Measurements from ENCODE around the gene OOSP4A. TPM values are rescaled to one million over a fixed set of nuclear protein-coding genes. Genes with fewer than 3 reads are reported as not detected.

OOSP4A gene
- total and polyA plus RNA-seq, 2 of the 4 experiments (the other 2 are of a cell fraction) = not detected

DNA sequence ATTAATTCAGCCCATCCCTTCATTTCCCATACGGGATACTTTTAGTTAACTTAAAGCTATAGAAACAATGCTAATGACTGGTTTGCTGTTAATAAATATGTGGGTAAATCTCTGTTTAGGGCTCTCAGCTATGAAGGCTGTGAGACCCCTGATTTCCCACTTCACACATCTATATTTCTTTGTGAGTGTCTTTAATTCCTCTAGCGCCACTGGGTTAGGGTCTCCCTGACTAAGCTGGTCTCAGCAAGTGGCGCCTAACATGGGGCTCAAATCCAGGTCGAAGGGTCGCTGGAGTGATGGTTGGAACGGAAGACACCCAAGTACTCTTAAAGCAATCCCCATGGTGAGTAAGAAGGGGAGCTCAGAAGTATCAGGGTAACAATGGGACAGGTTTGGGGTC is 40.0 kb upstream of the OOSP4A start:
- H3K4me1 ChIP-seq (ENCODE audit: control insufficient read depth, insufficient read depth, low read length) = no peaks in the 10 kb centered on the region
- no peaks in the 10 kb centered on the region for H3K79me1 ChIP-seq (ENCODE audit: low read depth in 1 of 2, low read length in 2 of 2)
- ChIA-PET POLR2A (ENCODE audit: unreplicated experiment) (no interaction called here), CTCF (no interaction called here)
- intact Hi-C loops (cut with micrococcal nuclease) = no loop called here
- in situ Hi-C loops (cut with MboI; ENCODE audit: low sequenced_read_pairs) = no loop called here
- no peak overlapping the region for H2BK20ac ChIP-seq (ENCODE audit: low read depth, low read length)
- H2BK15ac ChIP-seq (ENCODE audit: low read depth, low read length) = no peak overlapping the region
- H2AFZ ChIP-seq (replicated peaks; ENCODE audit: low read length, poor library complexity) = no peak overlapping the region
- no peak for DNase-seq
- no peak overlapping the region for H3K56ac ChIP-seq (ENCODE audit: extremely low read depth, insufficient read depth, low read length)
- H2AK5ac ChIP-seq (ENCODE audit: low read depth, low read length) = no peak overlapping the region
- no peaks in the 10 kb centered on the region for H3K36me3 ChIP-seq (ENCODE audit: control insufficient read depth, insufficient read depth, low read length)
- H3K18ac ChIP-seq (ENCODE audit: low read depth, low read length) = no peak overlapping the region
- TF ChIP-seq, protein P1, sequence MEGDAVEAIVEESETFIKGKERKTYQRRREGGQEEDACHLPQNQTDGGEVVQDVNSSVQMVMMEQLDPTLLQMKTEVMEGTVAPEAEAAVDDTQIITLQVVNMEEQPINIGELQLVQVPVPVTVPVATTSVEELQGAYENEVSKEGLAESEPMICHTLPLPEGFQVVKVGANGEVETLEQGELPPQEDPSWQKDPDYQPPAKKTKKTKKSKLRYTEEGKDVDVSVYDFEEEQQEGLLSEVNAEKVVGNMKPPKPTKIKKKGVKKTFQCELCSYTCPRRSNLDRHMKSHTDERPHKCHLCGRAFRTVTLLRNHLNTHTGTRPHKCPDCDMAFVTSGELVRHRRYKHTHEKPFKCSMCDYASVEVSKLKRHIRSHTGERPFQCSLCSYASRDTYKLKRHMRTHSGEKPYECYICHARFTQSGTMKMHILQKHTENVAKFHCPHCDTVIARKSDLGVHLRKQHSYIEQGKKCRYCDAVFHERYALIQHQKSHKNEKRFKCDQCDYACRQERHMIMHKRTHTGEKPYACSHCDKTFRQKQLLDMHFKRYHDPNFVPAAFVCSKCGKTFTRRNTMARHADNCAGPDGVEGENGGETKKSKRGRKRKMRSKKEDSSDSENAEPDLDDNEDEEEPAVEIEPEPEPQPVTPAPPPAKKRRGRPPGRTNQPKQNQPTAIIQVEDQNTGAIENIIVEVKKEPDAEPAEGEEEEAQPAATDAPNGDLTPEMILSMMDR (conservative IDR thresholded peaks at IDR 0.05; ENCODE audit: low read depth, low read length) = no peak
- TF ChIP-seq MAFK (IDR thresholded peaks at IDR 0.05; ENCODE audit: low read depth, low read length) (no peak), SMC3 (IDR thresholded peaks at IDR 0.05; ENCODE audit: low read depth, low read length) (no peak), RAD21 (IDR thresholded peaks at IDR 0.05; ENCODE audit: low read length) (no peak), CHD1 (IDR thresholded peaks at IDR 0.05; ENCODE audit: low read depth, low read length) (no peak), MXI1 (IDR thresholded peaks at IDR 0.05; ENCODE audit: borderline replicate concordance, low read depth, low read length) (no peak), MAZ (IDR thresholded peaks at IDR 0.05; ENCODE audit: borderline replicate concordance, low read depth, low read length) (no peak), BHLHE40 (IDR thresholded peaks at IDR 0.05; ENCODE audit: low read depth, low read length) (no peak), POLR2A (IDR thresholded peaks at IDR 0.05; ENCODE audit: low read depth, low read length) (no peak), NFE2L2 (IDR thresholded peaks at IDR 0.05; ENCODE audit: low read depth, low read length) (no peak), RFX5 (IDR thresholded peaks at IDR 0.05; ENCODE audit: low read depth, low read length) (no peak), CEBPB (IDR thresholded peaks at IDR 0.05; ENCODE audit: low read depth, low read length) (no peak), RCOR1 (IDR thresholded peaks at IDR 0.05; ENCODE audit: insufficient replicate concordance, low read length) (no peak)
- TF ChIP-seq, protein P2, sequence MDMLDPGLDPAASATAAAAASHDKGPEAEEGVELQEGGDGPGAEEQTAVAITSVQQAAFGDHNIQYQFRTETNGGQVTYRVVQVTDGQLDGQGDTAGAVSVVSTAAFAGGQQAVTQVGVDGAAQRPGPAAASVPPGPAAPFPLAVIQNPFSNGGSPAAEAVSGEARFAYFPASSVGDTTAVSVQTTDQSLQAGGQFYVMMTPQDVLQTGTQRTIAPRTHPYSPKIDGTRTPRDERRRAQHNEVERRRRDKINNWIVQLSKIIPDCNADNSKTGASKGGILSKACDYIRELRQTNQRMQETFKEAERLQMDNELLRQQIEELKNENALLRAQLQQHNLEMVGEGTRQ (IDR thresholded peaks at IDR 0.05; ENCODE audit: low read depth, low read length) = no peak
- TF ChIP-seq, protein P3, sequence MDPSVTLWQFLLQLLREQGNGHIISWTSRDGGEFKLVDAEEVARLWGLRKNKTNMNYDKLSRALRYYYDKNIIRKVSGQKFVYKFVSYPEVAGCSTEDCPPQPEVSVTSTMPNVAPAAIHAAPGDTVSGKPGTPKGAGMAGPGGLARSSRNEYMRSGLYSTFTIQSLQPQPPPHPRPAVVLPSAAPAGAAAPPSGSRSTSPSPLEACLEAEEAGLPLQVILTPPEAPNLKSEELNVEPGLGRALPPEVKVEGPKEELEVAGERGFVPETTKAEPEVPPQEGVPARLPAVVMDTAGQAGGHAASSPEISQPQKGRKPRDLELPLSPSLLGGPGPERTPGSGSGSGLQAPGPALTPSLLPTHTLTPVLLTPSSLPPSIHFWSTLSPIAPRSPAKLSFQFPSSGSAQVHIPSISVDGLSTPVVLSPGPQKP (IDR thresholded peaks at IDR 0.05; ENCODE audit: borderline replicate concordance, low read depth, low read length) = no peak
- no peak overlapping the region for H3K14ac ChIP-seq (replicated peaks; ENCODE audit: low read depth, low read length)
- BruUV-seq (replicated peaks) = no TSS peak
- H2BK5ac ChIP-seq (ENCODE audit: low read depth, low read length, poor library complexity, severe bottlenecking) = no peak overlapping the region
- no peak overlapping the region for H3K4me3 ChIP-seq (ENCODE audit: insufficient read depth, low read depth, low read length)
- WGBS, 2 experiments (ENCODE audit: extremely low coverage in 2 of 2, insufficient read length in 1 of 2) = no CpG with 5 or more reads among the region's 6 CpGs
- no peak overlapping the region for H4K8ac ChIP-seq (ENCODE audit: low read depth in 2 of 2, low read length in 2 of 2)
- H3K9me1 ChIP-seq (ENCODE audit: insufficient read depth, low read length) = no peaks in the 10 kb centered on the region
- no peak overlapping the region for H2BK120ac ChIP-seq (ENCODE audit: low read depth, low read length)
- H4K20me1 ChIP-seq (ENCODE audit: insufficient read depth, low read length) = no peaks in the 10 kb centered on the region
- peaks cover 7% of the 10 kb centered on the region for H3K9me3 ChIP-seq (ENCODE audit: control insufficient read depth, insufficient read depth, low read length)
- H3K27me3 ChIP-seq (ENCODE audit: control insufficient read depth, insufficient read depth, low read length) = no peaks in the 10 kb centered on the region
- H4K5ac ChIP-seq (ENCODE audit: low read depth, low read length) = no peak overlapping the region
- no peak overlapping the region for H3K4ac ChIP-seq (ENCODE audit: low read depth, low read length)
- no peak overlapping the region for H2AK9ac ChIP-seq (replicated peaks; ENCODE audit: low read depth, low read length, poor library complexity)
- no peak overlapping the region for H4K91ac ChIP-seq (ENCODE audit: insufficient read depth, low read depth, low read length)
- ATAC-seq (ENCODE audit: low read depth) = no peak
- H3K9ac ChIP-seq (ENCODE audit: low read depth, low read length) = no peak overlapping the region
- no peak overlapping the region for H3K4me2 ChIP-seq (ENCODE audit: low read depth, low read length)
- H3K27ac ChIP-seq (ENCODE audit: insufficient read depth, low read length) = no peak overlapping the region
- dilution Hi-C loops (cut with HindIII; ENCODE audit: low sequenced_read_pairs, unreplicated experiment) = no loop called here
- no peak overlapping the region for H3K23ac ChIP-seq (ENCODE audit: low read depth, low read length)

Data from IMR-90 (cell line).